Measurements from ENCODE around the gene ADK.
"Not testable (repeated sequence)": the region's sequence is repeated elsewhere in the genome, so short reads cannot be mapped to it uniquely, and the experiment has no call there.

ADK gene

GRCh38 chr10:74490551-74490950, 339.5 kb downstream of the ADK start:
- TF ChIP-seq ZFX (IDR thresholded peaks at IDR 0.05) (no peak), CTCF (conservative IDR thresholded peaks at IDR 0.05) (no peak)
- no peak overlapping the region for H3K27ac ChIP-seq

- no peak overlapping the region for H3K27ac ChIP-seq
- TF ChIP-seq CTCF (conservative IDR thresholded peaks at IDR 0.05), result no peak
- TF ChIP-seq ZFX (IDR thresholded peaks at IDR 0.05), result no peak
Observed at GRCh38 chr10:74491014-74491413, 340.0 kb downstream of the ADK start.

- H3K27ac ChIP-seq, result not testable (repeated sequence)
Observed at GRCh38 chr10:74496276-74496675, 345.3 kb downstream of the ADK start.

- H3K27ac ChIP-seq, result not testable (repeated sequence)
Observed at GRCh38 chr10:74498664-74499063, 347.6 kb downstream of the ADK start.

- TF ChIP-seq ZFX (IDR thresholded peaks at IDR 0.05), result no peak
- no peak for TF ChIP-seq CTCF (conservative IDR thresholded peaks at IDR 0.05)
- H3K27ac ChIP-seq, result no peak overlapping the region
Observed at GRCh38 chr10:74500026-74500704, 349.1 kb downstream of the ADK start.

GRCh38 chr10:74500816-74501215, 349.8 kb downstream of the ADK start:
- TF ChIP-seq ZFX (IDR thresholded peaks at IDR 0.05), result no peak
- no peak for TF ChIP-seq CTCF (conservative IDR thresholded peaks at IDR 0.05)
- no peak overlapping the region for H3K27ac ChIP-seq

GRCh38 chr10:74502963-74503608, 352.1 kb downstream of the ADK start:
- H3K27ac ChIP-seq, result no peak overlapping the region
- no peak for TF ChIP-seq ZFX (IDR thresholded peaks at IDR 0.05)
- TF ChIP-seq CTCF (conservative IDR thresholded peaks at IDR 0.05), result no peak

- TF ChIP-seq ZFX (IDR thresholded peaks at IDR 0.05) (no peak), CTCF (conservative IDR thresholded peaks at IDR 0.05) (no peak)
- no peak overlapping the region for H3K27ac ChIP-seq
Observed at GRCh38 chr10:74507951-74508350, 356.9 kb downstream of the ADK start.
